Lung microvascular endothelial cell (primary cell): ENCODE measurements around the gene PBX3. TPM values are rescaled to one million over a fixed set of nuclear protein-coding genes. Genes with fewer than 3 reads are reported as not detected.

Experiments
- DNase-seq, 2 donors: peaks; one replicate each; pipeline versions ENCODE4 v3.0.0 to v3.0.0-alpha.2; 2010; ENCODE audit warnings: low read depth in 2 of 2
- total RNA-seq: library from RNA; depleted of rRNA; stranded (reverse); fragments of >200 nt; gene quantifications from 2 replicates; pipeline ENCODE4 v1.2.1, GENCODE V29; 2014

The PBX3 gene
- total RNA-seq, 1 donor from 2014 or later = 4.0 TPM

GRCh38 chr9:125943831-125944230 lies 196.7 kb downstream of the PBX3 start:
- no peak for DNase-seq

DNA sequence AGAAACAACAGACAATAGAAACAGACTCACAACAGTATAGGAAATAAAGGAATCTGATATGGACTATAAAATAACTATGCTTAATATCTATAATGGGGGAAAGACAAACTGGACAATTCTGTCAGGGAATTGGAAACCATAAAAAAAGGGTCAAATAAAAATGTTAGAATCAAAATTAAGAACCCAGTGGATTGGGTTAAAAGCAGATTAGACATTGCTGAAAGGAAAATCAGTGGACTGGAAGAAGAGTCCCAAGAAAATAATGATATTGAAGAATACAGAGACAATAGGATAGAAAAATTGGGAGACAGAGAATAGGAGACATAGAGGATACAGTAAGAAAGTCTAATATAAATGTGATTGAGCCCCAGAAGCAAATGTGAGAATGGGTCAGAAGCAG lies 199.2 kb downstream of the PBX3 start:
- DNase-seq = no peak

DNA sequence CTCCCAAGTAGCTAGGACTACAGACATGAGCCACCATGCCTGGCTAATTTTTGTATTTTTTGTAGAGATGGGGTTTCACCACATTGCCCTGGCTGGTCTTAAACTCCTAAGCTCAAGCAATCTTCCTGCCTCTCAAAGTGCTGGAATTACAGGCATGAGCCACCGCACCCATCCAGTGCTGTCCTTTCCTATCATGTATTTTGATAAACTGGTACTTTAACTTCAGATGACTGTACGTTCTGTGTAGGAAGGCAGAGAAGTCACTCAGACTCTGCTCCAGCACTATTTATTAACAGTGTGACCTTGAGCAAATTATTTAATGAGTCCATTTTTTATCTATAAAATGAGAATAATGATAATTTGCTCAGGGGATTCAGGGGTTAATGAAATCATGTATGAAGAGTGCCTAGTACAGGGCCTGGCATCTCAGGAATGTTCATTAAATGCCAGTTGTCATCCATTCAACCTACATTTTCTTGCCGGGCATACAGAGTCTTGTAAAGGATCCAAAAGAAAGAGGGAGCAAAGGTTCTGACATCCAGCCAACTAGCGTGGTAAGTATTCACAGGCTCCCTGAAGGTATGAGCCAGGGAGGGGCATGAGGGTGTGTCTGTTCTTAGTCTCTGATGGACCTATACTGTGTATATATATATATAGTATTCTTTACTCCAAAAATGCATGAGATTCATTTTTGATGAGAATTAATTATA lies 201.9 kb downstream of the PBX3 start:
- DNase-seq = no peak

DNA sequence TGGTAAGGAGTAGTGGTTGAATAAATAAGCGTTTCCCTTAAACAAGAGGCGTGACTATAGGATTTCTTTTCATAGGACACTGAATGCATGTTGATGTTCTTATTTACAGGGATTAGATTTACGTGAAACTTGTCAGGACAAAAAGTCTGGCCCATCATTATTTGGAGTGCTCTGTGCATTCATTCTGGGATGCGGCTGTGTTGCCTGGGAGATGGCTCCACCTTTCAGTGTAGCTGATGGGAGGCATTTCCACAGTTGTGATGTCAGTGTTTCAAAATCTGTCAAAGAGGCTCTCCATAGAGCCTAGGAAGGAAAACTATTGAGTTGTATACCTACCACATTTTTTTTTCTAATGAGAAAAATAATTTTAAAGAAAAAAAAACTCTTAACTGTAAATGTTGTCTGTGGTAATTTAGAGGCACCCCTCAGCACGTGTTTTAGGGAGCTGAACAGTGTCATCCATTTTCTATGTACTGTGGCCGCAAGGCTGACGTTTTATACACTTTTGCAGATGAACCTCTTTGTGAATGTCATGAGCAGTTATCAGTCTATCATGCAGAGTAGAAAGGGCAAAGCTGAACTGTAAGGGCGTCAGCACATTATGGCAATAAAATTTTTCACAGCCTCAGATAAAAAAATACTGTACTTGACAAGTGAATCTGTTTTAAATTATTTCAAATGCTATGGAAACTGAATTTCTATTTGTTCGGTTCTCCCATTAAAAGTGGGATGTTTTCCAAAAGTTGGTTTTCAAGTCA lies 202.7 kb downstream of the PBX3 start:
- no peak for DNase-seq

GRCh38 chr9:125950880-125951471 lies 203.8 kb downstream of the PBX3 start:
- no peak for DNase-seq

DNA sequence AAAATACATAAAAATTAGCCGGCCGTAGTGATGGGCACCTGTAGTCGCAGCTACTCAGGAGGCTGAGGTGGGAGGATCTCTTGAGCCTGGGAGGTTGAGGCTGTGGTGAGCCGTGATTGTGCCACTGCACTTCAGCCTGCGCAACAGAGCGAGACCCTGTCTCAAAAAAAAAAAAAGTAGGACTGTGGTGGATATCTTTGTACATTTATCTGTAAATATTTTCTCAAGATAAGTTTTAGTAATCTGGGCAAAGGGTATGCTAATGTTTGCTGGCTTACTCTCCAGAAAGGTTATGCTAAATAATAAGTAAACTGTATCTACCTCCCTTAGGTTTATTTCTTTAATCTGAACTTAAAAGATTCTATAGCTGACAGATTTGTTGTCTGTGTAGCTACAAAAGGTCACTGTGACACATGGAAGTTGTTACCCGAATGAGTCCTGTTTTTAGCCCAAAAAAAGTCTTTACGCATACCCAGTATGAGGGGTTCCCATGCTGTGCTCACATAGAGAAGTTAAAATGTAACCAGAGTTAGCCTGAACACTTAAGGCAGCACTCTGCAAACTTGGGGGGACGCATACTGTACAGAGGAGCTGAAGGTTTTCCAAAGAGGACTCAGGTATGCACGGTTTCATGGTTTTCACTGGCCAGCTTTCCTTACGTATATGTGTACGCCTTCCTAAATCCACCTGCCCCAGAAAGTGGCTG lies 206.3 kb downstream of the PBX3 start:
- DNase-seq = no peak

- no peak for DNase-seq
Measured at GRCh38 chr9:125956102-125956501, 208.9 kb downstream of the PBX3 start.

DNA sequence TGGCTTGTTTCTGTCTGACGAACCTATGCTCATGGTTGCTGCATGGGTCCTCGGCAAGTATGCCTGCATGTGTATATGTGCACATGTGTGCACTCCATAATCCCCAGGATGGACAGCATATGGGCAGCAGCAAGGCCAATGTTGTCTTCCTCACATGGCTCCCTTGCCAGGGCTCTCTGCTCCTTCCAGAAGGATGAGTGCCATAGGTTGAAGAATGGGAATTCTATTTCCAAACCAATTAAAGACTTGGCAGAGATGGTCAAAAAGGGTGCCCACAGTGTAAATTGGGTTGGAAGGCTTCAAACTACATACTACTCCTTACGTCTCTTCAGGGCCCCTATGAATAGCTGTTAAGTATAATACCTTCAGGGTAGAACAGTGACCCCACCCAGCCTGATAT lies 212.1 kb downstream of the PBX3 start:
- DNase-seq = no peak

- DNase-seq = no peak
Measured at GRCh38 chr9:125959951-125960619, 212.9 kb downstream of the PBX3 start.

- no peak for DNase-seq
Measured at GRCh38 chr9:125960626-125961025, 213.5 kb downstream of the PBX3 start.

- DNase-seq = no peak
Measured at GRCh38 chr9:125961072-125961471, 213.9 kb downstream of the PBX3 start.

- DNase-seq = no peak
Measured at GRCh38 chr9:125963932-125964331, 216.8 kb downstream of the PBX3 start.

- DNase-seq = no peak
Measured at GRCh38 chr9:125964702-125965225, 217.6 kb downstream of the PBX3 start.

GRCh38 chr9:125965477-125965876 lies 218.3 kb downstream of the PBX3 start:
- DNase-seq = no peak

DNA sequence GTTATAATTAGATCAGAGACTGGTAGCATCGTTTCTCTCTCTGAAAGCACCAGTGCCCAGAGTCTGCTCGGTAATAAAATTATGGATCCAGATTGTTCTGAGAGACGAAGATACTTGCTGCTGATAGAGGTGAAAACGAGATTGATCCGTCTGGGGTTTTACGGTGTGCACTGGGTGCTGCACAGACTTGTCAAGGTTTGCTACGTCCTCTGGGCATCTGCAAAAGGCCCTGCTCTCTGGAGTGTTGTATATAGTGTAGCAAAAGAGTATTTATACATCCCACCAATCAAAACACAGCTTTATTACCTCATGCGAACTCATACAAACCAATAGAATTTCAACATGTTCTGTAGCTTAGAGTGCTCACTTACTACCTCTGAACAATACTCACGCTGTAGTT lies 219.3 kb downstream of the PBX3 start:
- DNase-seq = no peak

DNA sequence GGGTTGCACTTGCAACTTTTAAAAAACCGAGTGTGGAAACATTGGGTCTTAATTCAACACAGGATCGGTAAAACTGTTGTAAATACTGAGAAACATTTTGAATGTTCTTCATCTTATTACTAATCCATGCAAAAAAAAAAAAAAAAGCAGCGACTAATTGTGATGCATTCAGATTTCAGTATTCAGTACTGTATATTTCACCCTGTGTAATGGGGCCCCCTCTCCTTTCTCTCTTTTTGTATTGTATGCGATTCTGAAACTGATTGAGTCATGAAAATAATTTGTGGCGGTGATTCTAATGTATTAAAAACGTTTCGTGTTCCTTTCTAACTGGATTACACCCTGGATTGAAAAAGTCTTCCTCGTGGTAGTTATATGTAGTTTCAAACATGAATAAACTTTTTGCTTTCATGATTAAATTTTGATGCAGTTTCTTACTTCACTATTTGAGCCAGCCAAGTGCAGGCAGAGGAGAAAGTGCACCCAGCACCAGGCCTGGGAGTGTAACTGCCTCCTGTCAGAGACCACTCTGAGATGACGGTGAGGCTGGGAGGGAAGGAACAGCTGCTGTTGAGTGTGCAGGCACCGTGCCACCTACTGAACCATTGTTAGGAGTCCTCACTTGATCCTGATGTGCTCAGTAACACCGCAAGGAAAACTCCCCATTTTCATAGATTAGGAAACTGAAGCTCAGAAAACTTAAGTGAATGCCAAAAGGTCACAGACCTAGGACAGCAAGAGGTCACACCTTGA lies 220.0 kb downstream of the PBX3 start:
- no peak for DNase-seq

DNA sequence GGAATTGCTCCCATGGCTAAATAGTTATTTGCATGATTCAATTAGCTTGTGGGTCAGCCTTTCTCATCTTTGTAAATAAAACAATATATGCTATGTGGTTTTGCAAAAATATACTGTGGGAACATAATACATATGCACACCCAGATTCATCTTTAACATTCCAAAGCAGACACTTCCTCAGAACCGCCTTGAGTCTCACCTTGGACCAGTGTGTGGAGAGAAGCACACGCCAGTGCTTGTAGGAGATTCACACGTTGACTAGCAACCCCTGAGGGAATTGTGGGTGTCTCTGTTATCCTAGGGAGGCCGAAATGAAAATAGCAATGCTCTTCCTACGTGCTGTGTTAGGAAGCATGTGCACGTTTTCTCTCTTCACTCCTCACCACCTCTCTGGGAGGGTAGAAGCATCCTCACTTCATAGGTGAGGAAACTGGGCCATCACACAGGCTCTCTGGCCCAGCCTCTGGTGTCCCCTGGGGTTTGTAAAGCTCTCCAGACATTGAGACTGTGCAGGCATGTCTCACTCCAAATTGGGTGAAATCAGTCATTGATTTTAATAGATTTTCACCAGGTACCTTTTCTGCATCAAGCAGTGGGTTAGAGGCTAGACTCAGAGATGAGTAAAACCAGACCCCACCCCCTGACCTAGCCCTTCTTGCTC lies 221.7 kb downstream of the PBX3 start:
- no peak for DNase-seq

- DNase-seq = no peak
Measured at GRCh38 chr9:125969462-125969861, 222.3 kb downstream of the PBX3 start.

GRCh38 chr9:125969868-125970267 lies 222.7 kb downstream of the PBX3 start:
- no peak for DNase-seq

GRCh38 chr9:125970340-125970739 lies 223.2 kb downstream of the PBX3 start:
- DNase-seq = no peak
